ENCODE results near the gene PTOV1.

Gene PTOV1

DNA sequence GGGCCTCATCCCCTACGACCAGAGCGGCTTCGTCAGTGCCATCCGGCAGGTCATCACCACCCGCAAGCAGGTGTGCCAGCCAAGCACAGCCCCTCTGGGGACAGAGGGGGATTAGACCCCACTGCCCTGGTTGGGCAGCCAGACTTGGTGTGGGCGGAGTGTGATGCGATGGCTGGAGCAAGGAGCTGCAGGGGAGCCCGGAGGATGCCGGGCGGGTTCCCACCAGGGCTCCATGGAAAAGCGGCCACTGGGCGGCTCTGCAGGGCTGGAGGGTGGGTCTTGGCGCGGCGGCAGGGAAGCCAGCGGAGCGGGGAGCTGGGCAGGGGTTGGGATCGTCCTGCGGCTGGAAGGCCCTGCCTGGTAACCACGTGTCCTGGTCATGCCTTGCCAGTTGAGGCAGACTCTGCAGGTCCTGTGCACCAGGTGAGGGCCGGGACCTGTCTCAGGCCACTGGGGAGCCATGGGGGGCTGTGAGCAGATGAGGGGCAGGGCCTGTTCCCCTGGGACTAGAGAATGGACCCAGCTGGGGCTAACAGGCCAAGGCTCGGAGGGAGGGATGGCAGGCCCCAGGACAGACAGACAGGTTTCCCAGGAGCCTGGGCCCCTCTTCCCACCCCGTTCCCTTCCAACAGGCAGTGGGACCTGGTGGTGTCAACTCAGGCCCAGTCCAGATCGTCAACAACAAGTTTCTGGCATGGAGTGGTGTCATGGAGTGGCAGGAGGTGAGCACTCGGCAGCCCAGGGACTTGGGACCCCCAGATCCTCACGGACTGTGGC, 6.3 kb downstream of the PTOV1 start:
- no peak for DNase-seq (ENCODE audit: insufficient read length, low spot score)
- no peak for FAIRE-seq

DNA sequence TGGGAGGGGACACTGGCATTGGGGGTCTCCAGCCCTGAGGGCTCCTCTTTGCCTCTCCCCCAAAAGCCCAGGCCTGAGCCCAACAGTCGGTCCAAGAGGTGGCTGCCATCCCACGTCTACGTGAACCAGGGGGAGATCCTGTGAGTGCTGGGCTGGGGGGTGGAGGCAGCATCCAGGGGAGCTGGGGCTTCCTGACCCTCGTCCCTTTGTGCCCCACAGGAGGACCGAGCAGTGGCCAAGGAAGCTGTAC, 6.8 kb downstream of the PTOV1 start:
- FAIRE-seq: no peak
- no peak for DNase-seq (ENCODE audit: insufficient read length, low spot score)

DNA sequence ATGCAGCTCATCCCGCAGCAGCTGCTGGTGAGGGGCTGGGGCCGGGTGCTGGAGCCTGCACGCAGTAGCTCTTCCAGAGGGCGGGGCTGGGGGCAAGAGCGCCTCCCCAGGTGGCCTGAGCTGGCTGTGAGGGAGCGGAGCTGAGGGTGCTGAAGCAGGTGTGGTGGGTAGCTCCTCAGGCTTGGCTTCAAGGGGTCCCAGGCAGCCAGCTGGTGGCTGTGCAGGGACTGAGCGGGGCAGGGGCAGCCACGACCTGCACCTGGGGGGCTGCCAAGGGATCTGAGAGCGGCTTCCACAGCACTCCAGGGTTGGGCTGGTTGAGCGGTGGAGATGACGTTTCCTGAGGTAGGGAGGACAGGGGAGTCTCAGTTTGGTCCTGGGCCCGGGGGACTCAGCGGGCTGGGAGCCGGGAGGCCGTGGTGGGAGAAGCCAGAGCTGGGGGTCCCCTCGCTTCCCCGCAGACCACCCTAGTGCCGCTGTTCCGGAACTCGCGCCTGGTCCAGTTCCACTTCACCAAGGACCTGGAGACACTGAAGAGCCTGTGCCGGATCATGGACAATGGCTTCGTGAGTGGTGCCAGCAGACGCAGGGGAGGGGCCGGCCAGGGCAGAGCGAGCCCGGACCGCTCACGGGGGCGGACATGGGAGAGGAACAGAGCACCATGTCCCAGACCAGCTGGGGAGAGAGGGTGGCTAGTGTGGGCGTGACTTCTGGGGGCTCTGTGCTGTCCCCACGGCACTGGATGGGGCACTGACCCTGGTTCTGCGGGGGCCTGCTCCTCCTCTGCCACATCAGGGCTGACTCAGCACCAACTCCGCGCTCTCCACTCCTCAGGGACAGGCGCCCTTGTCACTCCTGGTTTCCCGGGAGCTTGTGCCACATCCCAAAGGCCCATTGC, 7.4 kb downstream of the PTOV1 start:
- FAIRE-seq: no peak
- no peak for DNase-seq (ENCODE audit: insufficient read length, low spot score)

DNA sequence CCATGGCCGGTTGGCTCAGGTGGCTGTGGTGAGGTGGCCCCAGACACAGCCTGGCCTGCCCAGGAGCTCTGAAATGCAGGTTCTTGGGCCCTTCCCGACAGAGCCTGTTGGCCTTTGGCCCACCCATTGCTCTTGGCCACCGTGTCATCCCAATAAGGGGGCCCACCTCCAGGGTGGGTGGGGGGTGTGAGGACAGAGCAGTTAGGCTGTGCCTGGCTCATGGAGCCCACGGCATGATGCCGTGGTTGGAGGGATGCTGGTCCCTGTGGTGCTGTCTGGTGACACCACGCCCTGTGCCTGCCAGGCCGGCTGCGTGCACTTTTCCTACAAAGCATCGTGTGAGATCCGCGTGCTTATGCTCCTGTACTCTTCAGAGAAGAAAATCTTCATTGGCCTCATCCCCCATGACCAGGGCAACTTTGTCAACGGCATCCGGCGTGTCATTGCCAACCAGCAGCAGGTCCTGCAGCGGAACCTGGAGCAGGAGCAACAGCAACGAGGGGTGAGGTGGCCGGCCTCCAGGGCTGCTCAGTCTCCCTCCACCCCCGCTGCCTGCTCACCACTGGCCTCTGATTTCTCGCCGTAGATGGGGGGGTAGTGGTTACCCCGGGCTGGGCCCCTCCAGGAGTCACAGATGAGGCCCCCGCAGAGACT, 8.8 kb downstream of the PTOV1 start:
- FAIRE-seq (no peak), DNase-seq (ENCODE audit: insufficient read length, low spot score) (no peak)

DNA sequence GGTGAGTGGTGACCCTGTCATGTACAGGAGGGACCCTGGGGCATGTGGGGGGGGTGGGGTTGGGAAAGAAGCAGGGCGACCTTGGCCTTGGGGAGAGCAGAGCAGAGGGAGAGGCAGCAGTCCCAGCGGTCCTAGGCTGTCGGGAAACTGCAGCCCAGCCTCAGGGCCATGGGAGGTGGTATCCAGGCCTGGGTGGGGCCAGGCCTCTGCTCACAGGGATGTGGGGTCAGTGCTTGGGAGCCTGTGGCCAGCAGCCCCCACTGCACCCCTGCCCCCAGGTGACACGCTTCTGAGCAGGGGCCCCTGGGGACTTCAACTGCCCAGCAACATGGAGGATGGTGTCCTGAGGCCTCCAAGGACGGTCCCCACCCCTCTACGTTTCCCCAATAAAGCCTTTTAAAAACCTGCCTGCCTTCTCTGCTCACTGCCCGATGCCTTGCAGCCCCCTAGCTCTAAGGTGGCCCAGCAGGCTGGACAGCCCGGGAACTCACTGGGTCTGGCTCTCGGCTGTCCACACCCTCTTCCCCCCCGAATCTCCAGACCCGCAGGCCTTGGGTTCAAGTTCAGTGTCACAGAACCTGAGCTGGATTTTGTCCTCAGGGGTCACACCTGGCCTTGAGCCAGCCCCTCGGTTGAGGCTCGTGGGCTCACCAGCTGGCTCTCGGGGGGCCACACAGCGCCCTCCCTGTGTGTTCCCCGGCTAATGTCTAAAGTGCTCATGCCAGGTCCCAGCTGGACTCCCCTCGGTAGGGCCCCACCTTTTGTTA, 9.6 kb downstream of the PTOV1 start:
- DNase-seq (ENCODE audit: insufficient read length, low spot score) (no peak), FAIRE-seq (no peak)

DNA sequence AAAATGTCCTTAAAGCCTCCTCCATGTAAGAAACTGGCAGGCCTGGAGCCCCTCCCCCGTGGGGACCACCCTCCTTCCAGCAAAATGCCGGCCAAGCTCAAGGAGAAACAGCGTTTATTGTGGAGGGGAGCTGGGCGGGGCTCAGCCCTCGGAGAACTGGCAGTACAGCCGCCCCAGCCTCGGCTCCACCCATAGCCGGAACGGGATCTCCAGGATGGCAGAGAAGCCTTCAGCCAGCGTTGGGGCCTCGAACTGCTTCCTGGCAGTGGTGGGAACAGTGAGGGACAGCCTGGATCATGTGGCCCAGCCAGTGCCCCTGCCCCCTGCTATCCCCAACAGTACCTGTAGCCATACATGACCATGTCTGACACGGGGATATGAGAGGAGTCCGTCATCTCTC, 10.1 kb downstream of the PTOV1 start:
- FAIRE-seq: no peak

DNA sequence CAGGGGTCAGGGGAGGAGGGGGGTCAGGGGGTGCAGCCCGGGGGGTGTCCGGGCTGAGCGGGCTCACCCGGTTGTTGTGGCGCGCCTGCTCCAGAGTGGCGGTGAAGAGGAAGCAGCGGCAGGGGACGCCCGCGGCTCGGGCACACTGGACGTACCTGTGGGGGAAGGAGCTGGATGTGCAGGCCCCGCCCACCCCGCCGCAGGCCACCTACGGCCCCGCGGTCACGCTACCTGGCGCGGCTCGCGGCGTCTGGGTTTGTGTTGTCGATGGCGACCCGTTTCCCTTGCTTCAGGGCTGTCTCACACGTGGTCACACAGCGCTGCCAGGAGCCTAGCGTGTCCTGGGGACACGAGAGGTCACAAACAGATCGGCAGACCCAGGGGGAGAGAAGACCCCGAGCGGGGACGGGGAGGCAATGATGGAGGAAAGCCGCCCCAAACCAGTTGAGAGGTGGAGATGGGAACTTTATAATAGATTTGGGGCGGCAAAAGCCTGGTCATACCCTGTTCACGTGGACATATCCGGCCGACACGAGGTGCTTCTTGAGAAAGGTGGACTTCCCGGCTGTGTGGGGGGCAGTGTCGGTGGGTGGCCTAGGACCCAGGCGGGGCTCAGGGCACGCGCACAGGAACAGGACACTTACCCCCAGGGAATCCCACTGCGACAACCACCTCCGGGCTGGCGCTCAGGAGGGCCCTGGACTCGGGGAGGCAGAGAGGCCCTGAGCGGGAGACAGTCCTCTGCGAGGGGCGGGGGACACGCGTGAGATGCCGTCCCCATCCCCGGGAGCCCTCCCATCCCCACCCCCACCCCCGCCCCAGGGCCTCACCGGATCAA, 10.8 kb downstream of the PTOV1 start:
- no peak for FAIRE-seq

More for the DNA sequence above, 10.1 kb downstream of the PTOV1 start:
- no peak for DNase-seq (ENCODE audit: insufficient read length, low spot score)

DNA sequence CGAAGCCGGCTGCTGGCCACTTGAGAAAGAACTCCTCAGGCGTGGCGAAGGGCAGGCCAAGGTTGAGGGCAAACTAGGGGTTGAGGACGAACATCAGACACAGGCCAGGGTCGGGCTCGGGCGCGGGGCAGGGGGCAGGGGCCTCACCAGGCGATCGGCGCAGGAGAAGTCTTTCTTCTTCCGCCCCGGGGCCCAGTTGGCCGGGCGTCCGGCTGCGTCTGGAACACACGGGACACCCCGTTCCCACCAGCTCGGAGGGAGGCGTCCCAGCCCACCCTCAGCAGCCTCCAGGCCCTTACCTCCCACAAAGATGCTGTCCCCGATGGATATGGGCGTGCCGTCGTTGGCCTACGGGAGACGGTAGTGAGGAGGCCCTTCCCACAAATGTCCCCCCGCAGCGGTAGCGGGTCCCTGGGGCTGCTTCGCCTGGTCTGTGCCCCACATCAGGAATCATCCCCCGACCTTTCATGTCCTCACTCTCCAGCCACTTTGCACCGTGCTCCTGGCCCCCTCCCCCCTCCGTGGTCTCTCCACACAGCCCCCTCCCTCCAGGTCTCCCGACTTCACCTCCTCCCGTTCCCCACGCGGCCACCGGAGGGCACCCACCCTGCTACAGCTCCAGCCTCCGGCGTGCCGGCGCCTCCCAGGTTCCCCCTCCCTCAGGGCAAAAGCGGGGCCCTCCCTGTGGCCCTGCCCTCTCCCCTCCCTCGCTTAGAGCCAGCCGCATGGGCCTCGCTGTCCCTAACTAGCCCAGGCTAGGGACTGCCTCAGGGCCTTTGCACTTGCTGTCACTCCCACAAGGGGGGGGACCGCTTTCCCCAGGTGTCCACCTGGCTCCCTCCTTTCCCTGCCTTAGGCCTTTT, 11.7 kb downstream of the PTOV1 start:
- FAIRE-seq: no peak
- no peak for DNase-seq (ENCODE audit: insufficient read length, low spot score)

More for the DNA sequence above, 10.8 kb downstream of the PTOV1 start:
- no peak for DNase-seq (ENCODE audit: insufficient read length, low spot score)

DNA sequence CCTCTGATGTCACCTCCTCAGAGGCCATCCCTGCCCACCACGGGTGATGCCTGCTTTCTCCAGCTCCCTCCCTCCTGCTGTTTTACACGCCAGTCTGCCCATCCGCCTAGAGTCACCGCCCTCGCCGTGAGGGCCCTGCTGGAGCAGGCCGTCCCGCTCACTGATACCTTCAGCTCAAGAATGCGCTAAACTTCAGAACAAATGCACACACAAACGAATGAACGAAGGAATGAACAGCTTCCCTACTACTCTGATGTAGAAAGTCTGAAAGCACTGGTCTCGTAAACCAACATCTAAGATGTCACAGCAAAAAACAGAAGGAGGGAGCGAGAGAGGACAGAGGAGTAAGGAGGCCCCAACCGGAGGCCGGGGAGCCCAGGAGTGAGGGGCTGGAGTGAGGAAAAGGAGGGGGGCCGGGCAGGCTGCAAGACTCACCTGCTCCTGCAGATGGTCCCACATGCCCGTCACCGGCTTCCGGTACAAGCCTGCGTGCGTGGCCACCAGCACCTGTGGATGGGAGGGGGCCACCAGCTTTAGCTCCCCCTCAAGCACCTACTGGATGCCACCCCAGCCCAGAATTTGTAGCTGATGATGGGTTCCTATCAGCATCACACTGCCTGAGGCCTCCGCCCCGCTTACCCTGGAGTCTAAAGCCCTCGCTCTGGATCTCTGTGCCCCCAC, 12.4 kb downstream of the PTOV1 start:
- no peak for FAIRE-seq
- DNase-seq (ENCODE audit: insufficient read length, low spot score): no peak

DNA sequence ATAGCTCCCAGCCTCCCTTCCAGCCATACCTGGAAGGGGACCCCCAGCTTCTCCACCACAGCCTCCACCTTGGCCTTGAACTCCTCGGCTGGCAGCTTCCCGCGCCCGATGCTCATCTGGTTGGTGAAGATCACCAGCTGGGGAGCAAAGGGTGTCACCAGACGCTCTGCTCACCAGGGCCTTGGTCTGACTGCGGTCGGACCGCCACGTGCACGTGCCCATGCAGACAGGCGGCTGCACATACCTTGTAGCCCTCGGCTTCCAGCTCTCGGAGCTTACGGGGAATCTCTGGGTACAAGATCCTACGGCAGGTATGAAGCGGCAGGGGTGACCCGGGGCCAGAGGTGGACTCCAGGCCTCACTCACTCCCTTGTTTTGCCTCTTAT, 13.0 kb downstream of the PTOV1 start:
- DNase-seq (ENCODE audit: insufficient read length, low spot score) (no peak), FAIRE-seq (no peak)

DNA sequence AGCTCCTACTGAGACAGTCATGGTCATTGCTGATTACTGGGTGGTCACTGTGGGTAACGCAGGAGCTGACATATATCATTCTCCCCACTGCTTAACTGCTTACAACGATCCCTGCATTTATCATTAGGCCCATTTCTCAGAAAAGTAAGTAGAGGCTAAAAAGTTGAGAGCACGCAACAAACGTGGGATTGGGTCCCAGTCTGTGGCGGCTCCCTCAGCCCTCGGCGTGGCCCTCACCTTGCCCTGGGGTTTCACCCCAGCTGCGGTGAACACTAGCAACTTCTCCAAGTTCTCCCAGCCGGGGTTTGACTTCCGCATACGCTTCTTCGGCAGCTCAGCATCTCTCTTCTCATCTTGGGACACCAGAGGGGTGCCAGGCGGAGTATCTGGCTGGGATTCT, 13.9 kb downstream of the PTOV1 start:
- DNase-seq (ENCODE audit: insufficient read length, low spot score): no peak

DNA sequence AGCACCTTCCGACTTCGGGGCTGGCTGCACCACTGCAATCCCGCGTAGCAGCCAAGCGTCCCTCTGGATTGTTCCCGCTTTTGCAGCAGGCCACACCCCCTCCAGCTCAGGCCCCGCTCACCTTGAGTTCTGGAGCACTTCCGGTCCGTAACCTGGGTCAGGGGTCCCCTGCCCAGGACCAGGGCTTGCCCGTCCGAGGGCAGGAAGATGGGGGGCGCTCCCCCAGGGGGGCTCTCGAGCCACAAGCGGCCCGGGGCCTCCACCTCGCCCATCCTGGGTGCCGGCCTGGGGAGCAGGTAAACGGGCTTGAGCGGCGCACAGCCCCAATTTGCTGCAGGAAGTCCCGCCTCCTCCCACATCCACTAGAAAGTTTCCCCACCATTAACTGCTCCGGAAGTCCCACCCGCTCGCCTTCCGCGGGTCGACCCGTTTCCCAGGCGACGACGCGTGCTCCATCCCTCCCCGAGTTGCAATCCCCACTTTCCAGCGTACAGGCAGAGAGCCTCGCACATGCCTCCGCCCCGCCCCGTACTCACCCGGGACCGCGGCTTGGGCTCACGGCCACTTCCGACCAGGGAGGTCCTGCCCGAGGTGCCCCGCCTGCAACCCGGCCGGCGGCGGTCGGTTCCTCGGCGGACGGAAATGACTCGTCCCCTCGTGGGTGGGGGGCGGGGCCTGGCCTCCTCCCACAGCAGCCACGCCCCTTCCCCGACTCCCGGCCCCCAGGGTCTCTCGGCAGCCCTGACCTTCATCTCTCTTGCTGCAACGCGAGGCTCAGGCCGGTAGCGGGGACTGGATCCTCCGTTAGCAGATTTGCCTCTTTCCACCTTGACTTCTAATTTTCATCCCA, 16.2 kb downstream of the PTOV1 start, which contains the start of gene PNKP:
Gene PNKP (minus strand): TSS at position 644 of the 850 bp plus-strand sequence. CDS start 372 bp downstream, at position 272.
- DNase-seq (ENCODE audit: insufficient read length, low spot score) (peak; percentile 88), FAIRE-seq (peak; percentile 84)

More for the DNA sequence above, 13.9 kb downstream of the PTOV1 start:
- FAIRE-seq: peak; percentile 31

DNA sequence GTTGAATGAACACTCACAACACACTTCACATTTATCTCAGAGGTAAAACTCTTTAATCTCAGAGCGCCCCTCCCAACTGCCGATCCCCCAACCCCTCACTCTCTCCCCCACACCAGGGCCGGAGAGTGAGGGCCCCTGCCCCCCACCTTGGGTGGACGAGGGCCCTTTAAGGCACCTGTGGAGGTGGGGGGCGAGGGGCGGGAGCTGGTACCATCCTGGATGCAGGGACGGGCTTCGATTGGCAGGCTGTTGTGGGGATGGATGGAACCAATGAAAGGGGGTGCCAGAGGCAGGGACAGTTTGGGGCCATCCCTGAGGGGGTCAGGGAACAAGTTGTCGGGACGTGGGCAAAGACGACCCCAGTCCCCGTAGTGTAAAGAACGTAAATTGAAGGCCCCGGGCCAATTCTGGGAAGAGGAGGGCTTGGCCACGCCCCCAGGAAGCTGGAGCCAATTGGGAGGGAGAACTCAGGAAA, 18.1 kb downstream of the PTOV1 start:
- DNase-seq (ENCODE audit: insufficient read length, low spot score): peak; percentile 57
- peak; percentile 28 for FAIRE-seq

DNA sequence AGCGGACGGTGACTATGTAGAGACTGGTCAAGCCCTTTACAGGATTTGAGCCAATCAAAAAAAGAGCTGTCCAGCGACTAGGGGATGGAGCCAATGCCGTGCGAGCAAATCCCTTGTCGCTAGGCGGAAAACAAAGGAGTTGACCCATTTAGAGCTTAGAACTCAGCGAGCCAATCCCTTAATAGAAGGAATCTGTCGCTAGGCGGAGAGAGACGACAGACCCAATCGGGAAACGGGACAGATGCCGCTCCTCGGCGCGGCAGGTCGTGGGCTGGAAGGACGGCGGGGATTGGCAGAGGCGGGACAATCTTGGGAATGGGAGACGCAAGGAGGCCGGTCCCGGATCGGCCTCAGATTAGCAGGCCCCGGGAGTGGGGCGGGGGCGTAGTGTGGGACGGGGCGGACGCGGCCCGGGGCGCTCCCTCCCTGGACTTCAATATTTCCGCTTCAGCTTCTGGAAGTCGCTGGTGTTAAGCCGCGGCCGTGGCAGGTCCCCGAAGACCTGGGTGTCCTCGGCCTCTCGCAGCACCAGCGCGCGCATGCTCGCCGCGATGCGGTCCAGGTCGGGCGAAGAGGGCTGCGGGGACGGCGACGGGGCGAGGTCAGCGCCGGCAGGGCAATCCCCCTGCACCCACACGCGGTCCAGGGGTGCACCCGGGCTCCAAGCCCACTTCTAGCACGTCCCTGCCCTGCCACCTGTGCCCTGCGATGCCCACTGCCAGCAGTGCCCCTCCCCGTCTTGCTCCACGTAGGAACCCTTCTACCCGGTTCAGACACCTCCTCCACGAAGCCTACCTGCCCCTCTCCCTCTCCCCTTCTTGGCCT, 18.7 kb downstream of the PTOV1 start:
- DNase-seq (ENCODE audit: insufficient read length, low spot score): peak; percentile 95
- FAIRE-seq: peak; percentile 89

DNA sequence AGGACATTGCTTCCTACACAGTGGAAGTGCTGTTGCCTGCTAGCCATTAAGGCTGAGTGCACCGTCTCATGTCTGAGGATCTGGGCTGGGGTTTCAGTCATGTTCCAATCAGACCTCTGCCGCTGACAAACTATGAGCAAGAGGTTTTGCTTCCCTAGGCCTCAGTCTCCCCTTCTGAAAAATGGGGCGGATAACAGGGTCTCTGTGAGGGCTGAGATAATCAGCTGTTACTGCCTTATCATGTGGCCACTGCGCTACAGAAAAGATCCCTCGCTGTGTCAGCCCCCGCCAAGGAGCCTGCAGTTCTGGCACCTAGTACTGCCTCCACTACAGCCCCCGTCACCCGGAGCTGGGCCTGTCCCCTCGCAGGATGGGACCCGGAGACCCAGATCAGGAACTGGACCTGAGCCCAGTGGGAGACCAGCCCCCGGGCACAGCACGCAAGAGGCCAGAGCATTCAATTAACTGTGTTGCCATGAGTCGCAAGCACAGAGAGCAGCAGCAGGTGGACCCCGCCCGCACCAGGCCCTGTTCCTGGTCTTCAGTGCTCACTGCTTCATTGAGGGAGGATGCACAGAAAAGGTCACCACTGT, 19.4 kb downstream of the PTOV1 start:
- DNase-seq (ENCODE audit: insufficient read length, low spot score) (no peak), FAIRE-seq (no peak)

DNA sequence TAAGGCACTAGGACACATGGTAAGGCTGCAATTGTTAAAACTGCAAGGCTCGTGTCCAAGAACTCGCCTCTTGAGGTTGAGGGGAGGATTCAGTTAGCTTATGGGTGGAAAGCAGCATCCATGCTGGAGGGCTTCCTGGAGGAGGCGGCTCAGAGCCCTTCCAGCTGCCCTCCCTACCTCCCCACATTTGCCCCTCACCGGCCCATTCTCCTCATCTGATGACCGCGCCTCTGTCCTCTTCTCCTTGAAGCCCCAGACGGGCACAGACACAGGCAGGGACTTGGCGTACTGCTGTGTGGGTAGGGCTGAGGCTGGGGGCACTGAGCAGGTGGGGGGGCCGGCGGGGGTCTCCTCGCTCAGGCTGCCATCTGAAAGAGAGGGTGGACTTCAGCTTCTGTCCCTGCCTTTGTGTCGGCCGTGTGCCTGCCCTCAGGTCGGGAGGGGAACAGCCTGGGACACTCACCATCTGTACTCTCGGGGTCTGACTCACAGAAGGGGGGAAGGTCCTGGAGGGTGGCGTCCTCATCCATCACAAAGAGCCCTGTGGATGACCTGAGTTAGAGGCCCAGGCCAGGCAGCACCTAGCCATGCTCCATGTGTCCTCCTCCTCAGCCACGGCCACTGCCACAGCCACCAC, 20.5 kb downstream of the PTOV1 start:
- DNase-seq (ENCODE audit: insufficient read length, low spot score): no peak
- no peak for FAIRE-seq

Measured in HTR-8/SVneo (cell line).